Measurements from ENCODE around the gene BATF. TPM values are rescaled to one million over a fixed set of nuclear protein-coding genes. Genes with fewer than 3 reads are reported as not detected.

BATF gene
- total RNA-seq, 2 donors from 2014 or later: 1.4 to 6.2 TPM

GRCh38 chr14:75504411-75504810 is 17.9 kb upstream of the BATF start:
- TF ChIP-seq CTCF (IDR thresholded peaks at IDR 0.05): no peak
- no peak overlapping the region for H3K27ac ChIP-seq
- no peak overlapping the region for H3K4me3 ChIP-seq
- no peaks in the 10 kb centered on the region for H3K4me1 ChIP-seq
- H3K27me3 ChIP-seq: no peaks in the 10 kb centered on the region
- peaks cover 0 to 10% of the 10 kb centered on the region in 2 donors for H3K9me3 ChIP-seq
- no peak for DNase-seq (ENCODE audit: low spot score)
- no peaks in the 10 kb centered on the region for H3K36me3 ChIP-seq

GRCh38 chr14:75506930-75507329 is 15.3 kb upstream of the BATF start:
- Histone ChIP-seq H3K4me1 (no peaks in the 10 kb centered on the region), H3K36me3 (no peaks in the 10 kb centered on the region), H3K9me3 (peaks cover 0 to 27% of the 10 kb centered on the region in 2 donors), H3K4me3 (no peak overlapping the region), H3K27ac (no peak overlapping the region), H3K27me3 (no peaks in the 10 kb centered on the region)
- no peak for DNase-seq (ENCODE audit: low spot score)
- TF ChIP-seq CTCF (IDR thresholded peaks at IDR 0.05): no peak

- Histone ChIP-seq H3K9me3 (peaks cover 0 to 27% of the 10 kb centered on the region in 2 donors), H3K36me3 (no peaks in the 10 kb centered on the region), H3K27me3 (no peaks in the 10 kb centered on the region), H3K27ac (no peak overlapping the region), H3K4me3 (no peak overlapping the region), H3K4me1 (peaks cover 0 to 8% of the 10 kb centered on the region in 2 donors)
- TF ChIP-seq CTCF (IDR thresholded peaks at IDR 0.05): no peak
- DNase-seq (ENCODE audit: low spot score): no peak
Measured at GRCh38 chr14:75510547-75510946, 11.7 kb upstream of the BATF start.

GRCh38 chr14:75511201-75511600 is 11.1 kb upstream of the BATF start:
- no peaks in the 10 kb centered on the region for H3K27me3 ChIP-seq
- no peak for DNase-seq (ENCODE audit: low spot score)
- no peak overlapping the region for H3K4me3 ChIP-seq
- peaks cover 0 to 14% of the 10 kb centered on the region in 2 donors for H3K4me1 ChIP-seq
- no peak overlapping the region for H3K27ac ChIP-seq
- TF ChIP-seq CTCF (IDR thresholded peaks at IDR 0.05): no peak
- H3K36me3 ChIP-seq: no peaks in the 10 kb centered on the region
- peaks cover 0 to 27% of the 10 kb centered on the region in 2 donors for H3K9me3 ChIP-seq

GRCh38 chr14:75513911-75514672 is 8.2 kb upstream of the BATF start:
- no peak for TF ChIP-seq CTCF (IDR thresholded peaks at IDR 0.05)
- H3K27me3 ChIP-seq: no peaks in the 10 kb centered on the region
- no peaks in the 10 kb centered on the region for H3K36me3 ChIP-seq
- H3K9me3 ChIP-seq: peaks cover 0 to 17% of the 10 kb centered on the region in 2 donors
- no peak overlapping the region for H3K27ac ChIP-seq
- H3K4me1 ChIP-seq: peaks cover 0 to 14% of the 10 kb centered on the region in 2 donors
- H3K4me3 ChIP-seq: no peak overlapping the region
- DNase-seq (ENCODE audit: low spot score): no peak

Data from right atrium auricular region (tissue), 2 donors.